Measurements from ENCODE around the gene BCAS1. TPM values are rescaled to one million over a fixed set of nuclear protein-coding genes. Genes with fewer than 3 reads are reported as not detected.

BCAS1 gene
- total RNA-seq, 1 experiment from 2014 or later: 0.07 TPM

Other genes starting within 250 kb of the BCAS1 start
- 32.8 and 39.6 TPM in 2 replicates for gene CYP24A1, start 103.4 kb upstream of the BCAS1 start, total RNA-seq (2014; rRNA removed; shearing (Covaris generic))
- gene PFDN4, start 137.5 kb upstream of the BCAS1 start, total RNA-seq (2014; rRNA removed; shearing (Covaris generic)): 246 and 357 TPM in 2 replicates